AG10803 (cell line): ENCODE results near the gene PPP1R1A.

Source experiments
- DNase-seq: peaks from one replicate; pipeline ENCODE4 v3.0.0; 2010; ENCODE audit warnings: low read depth
- H3K4me3 ChIP-seq: 2 replicates; pipeline ENCODE4 v1.5.1; 2011; ENCODE audit warnings: mild to moderate bottlenecking, low read length, control low read depth
- TF ChIP-seq, protein P1 (sequence below): conservative IDR thresholded peaks from 2 replicates; pipeline ENCODE4 v1.5.1; 2011; ENCODE audit warnings: mild to moderate bottlenecking, low read length, control low read depth, inconsistent platforms

The PPP1R1A gene

DNA sequence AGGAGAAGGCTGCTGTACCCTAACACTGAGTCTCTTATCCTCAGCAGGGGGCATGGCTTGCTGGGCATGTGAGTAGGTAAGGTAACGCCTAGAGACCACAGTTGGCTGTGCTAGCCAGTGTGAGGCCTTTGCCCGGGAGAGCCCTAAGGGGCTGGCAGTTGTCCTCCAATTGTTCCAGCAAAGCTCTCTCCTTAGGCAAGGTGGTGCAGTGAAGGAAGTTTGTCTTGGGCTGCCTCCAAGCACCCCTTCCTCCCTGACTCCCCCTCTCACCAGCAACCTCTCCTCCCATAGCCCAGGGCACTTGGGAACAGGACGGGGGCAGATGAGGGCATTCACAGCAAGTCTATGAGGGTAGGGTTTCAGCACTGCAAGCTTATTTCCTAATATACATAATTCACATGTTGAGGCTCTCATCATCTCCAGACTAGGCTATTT lies 23.3 kb upstream of the PPP1R1A start:
- DNase-seq: no peak
- H3K4me3 ChIP-seq: no peak overlapping the region

DNA sequence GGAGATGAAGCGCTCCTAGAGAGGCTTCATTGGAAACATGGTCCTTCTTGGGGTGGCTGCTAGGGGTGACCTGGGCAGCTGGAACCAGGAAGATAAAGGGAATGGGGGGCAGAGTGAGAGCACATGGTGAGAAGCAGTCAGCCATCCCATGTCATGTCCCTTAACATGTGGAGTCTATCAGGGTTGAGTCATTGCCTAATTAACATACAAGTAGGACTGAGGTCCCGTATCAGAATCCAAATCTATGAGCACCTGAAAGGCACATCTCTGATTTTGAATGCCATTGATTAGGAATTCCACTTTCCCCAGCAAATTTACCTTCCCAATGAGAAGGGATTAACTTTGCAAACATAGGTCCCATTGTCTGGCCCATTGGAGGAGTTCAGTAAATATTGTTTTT lies 20.3 kb upstream of the PPP1R1A start:
- H3K4me3 ChIP-seq: no peak overlapping the region
- DNase-seq: no peak
- TF ChIP-seq, protein P1, sequence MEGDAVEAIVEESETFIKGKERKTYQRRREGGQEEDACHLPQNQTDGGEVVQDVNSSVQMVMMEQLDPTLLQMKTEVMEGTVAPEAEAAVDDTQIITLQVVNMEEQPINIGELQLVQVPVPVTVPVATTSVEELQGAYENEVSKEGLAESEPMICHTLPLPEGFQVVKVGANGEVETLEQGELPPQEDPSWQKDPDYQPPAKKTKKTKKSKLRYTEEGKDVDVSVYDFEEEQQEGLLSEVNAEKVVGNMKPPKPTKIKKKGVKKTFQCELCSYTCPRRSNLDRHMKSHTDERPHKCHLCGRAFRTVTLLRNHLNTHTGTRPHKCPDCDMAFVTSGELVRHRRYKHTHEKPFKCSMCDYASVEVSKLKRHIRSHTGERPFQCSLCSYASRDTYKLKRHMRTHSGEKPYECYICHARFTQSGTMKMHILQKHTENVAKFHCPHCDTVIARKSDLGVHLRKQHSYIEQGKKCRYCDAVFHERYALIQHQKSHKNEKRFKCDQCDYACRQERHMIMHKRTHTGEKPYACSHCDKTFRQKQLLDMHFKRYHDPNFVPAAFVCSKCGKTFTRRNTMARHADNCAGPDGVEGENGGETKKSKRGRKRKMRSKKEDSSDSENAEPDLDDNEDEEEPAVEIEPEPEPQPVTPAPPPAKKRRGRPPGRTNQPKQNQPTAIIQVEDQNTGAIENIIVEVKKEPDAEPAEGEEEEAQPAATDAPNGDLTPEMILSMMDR: no peak

More for the DNA sequence above, 23.3 kb upstream of the PPP1R1A start:
- TF ChIP-seq, protein P1: no peak

DNA sequence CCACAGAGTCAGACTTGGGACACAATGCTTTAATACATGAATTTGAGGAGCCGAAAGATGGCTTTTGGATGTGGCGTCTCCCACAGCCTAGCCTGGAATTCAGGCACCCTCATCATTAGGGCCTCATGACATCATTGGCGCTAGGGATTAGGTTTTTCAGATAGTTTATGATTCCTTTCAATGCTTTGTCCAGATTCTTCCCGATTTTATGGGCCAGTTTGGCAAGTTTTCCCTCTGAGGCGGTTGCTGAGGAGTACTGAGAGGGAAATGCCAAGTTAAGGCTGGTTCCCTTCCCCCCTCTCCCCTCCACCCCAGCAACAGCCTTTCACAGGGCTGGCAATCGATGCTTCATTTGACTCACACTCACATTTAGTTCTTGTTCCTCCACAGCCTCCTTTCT lies 19.7 kb upstream of the PPP1R1A start:
- DNase-seq: no peak
- no peak overlapping the region for H3K4me3 ChIP-seq
- TF ChIP-seq, protein P1: no peak

DNA sequence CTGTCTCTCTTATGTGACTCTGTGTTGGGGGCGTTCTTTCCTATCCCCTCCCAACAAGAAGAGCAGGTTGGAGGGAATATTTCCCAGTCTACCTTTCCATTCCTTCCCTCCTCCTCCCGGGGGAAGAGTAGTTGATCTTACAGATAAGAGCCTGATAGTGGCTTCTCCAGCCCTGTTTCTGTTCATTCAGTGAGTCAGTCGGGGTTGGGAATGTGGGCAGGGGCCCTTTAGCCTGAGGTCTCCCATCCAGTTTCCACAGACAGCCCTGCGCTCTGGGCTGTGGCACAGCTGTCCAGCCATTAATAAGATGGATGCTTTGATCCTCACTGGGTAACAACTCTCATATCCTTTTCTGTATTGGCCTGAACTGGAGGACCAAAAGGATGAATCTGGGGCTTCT lies 18.1 kb upstream of the PPP1R1A start:
- TF ChIP-seq, protein P1: no peak
- no peak for DNase-seq

DNA sequence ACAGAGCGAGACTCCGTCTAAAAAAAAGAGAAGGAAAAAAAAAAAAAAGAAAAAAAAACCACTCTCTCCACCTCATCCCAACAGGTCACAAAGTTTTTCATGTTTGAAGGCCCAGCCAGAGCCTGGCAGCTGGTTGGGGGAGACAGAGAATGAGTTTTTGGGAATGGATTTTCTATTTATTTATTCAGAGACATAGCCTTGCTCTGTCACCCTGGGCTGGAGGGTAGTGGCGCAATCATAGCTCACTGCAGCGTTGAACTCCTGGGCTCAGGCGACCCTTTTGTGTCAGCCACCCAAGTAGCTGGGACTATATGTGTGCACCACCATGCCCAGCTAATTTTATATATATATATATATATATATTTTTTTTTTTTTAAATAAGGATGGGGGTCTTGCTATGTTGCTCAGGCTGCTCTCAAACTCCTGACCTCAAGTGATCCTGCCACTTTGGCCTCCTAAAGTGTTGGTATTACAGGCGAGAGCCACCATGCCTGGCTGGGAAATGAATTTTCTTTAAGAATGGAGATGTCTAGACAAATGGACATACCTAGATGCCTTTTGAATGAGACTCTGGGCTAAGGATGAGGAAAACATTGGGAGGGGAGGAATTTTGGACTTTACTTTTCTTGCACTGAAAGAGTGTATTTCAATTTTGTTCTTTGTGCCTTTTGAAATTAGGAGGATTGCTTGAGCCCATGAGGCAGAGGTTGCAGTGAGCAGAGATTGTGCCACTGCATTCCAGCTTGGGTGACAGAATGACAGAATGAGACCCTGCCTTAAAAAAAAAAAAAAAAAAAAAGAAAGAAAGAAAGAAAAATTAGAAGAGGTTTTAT lies 16.9 kb upstream of the PPP1R1A start:
- TF ChIP-seq, protein P1: no peak

More for the DNA sequence above, 18.1 kb upstream of the PPP1R1A start:
- no peak overlapping the region for H3K4me3 ChIP-seq

DNA sequence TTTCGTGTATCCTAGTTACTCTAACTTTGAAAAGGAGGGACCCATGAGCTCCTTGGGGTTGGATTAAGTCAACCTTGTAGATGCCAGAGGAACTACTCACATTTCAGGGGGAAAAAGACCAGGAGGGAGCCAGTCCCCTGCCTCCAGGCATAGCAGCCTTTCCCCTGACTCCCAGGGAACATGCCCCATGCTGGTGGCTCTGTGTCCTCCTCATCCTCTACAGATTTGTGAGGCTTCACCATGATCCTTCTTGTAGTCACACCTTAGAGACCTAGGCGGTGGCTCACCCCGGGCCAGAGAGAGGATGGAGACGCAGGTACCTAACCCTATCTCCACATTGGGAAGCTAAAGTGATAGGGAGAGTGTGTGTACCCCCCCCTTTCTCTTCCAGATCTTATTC lies 16.0 kb upstream of the PPP1R1A start:
- H3K4me3 ChIP-seq: no peak overlapping the region
- TF ChIP-seq, protein P1: no peak
- no peak for DNase-seq

More for the DNA sequence above, 16.9 kb upstream of the PPP1R1A start:
- no peak overlapping the region for H3K4me3 ChIP-seq
- no peak for DNase-seq

DNA sequence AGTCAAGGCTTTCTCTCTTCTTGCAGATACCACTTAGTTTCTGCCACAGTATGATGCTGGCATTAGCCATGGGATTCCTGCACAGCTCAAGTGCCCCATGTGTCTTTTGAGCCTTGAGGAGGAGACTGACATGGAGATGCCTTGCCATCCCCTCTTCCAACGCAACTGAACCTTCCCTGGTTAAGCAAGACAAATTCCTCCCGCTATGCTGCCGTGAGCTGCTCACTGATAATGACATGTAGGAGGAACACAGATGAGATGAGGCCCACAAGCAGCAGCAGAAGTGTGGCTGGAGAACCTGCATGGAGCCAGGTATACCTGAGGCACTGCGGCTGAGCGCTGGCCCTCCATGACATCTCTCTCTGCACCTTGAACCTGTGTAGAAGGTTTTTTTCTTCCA lies 15.4 kb upstream of the PPP1R1A start:
- no peak overlapping the region for H3K4me3 ChIP-seq
- no peak for DNase-seq
- TF ChIP-seq, protein P1: no peak
